Kidney epithelial cell (primary cell): ENCODE measurements around the gene MRPS25. TPM values are rescaled to one million over a fixed set of nuclear protein-coding genes. Genes with fewer than 3 reads are reported as not detected.

ENCODE experiments used
- DNase-seq: peaks from one replicate; pipeline ENCODE4 v3.0.0-alpha.2; 2010; ENCODE audit warnings: low read depth
- H3K27me3 ChIP-seq: 2 replicates; pipeline ENCODE4 v1.6.0; 2011; ENCODE audit warnings: low read length; ENCODE audit not compliant: control insufficient read depth, insufficient read depth
- H3K36me3 ChIP-seq: 2 replicates; pipeline ENCODE4 v1.5.1; 2011; ENCODE audit warnings: low read length; ENCODE audit not compliant: control insufficient read depth, insufficient read depth
- H3K4me3 ChIP-seq: 2 replicates; pipeline ENCODE4 v1.5.1; 2011; ENCODE audit warnings: low read depth, mild to moderate bottlenecking, control low read depth, low read length
- CTCF ChIP-seq: IDR thresholded peaks from 2 replicates; pipeline ENCODE4 v1.5.1; 2011; ENCODE audit warnings: mild to moderate bottlenecking, moderate library complexity, low read length, control low read depth, inconsistent platforms; ENCODE audit not compliant: insufficient read depth, poor library complexity, severe bottlenecking
- total RNA-seq: library from RNA; depleted of rRNA; stranded (reverse); fragments of >200 nt; gene quantifications from 2 replicates; pipeline ENCODE4 v1.2.3, GENCODE V29; 2015

Gene MRPS25
- total RNA-seq, 1 donor from 2014 or later = 38.4 TPM

- DNase-seq = peak; percentile 9
- no peak overlapping the region for H3K4me3 ChIP-seq
- peak; percentile 96 for TF ChIP-seq CTCF
These were observed 43.0 kb upstream of the MRPS25 start for GRCh38 chr3:15108082-15108545.

GRCh38 chr3:15107075-15107947 is 42.2 kb upstream of the MRPS25 start:
- TF ChIP-seq CTCF = no peak

More at GRCh38 chr3:15108082-15108545, 43.0 kb upstream of the MRPS25 start:
- no peaks in the 10 kb centered on the region for H3K36me3 ChIP-seq
- no peaks in the 10 kb centered on the region for H3K27me3 ChIP-seq

GRCh38 chr3:15102836-15103235 is 37.7 kb upstream of the MRPS25 start:
- H3K36me3 ChIP-seq = no peaks in the 10 kb centered on the region
- TF ChIP-seq CTCF = no peak
- no peak for DNase-seq
- H3K4me3 ChIP-seq = no peak overlapping the region
- no peaks in the 10 kb centered on the region for H3K27me3 ChIP-seq

More at GRCh38 chr3:15107075-15107947, 42.2 kb upstream of the MRPS25 start:
- Histone ChIP-seq H3K36me3 (no peaks in the 10 kb centered on the region), H3K27me3 (no peaks in the 10 kb centered on the region), H3K4me3 (no peak overlapping the region)
- DNase-seq = no peak

- no peaks in the 10 kb centered on the region for H3K27me3 ChIP-seq
- DNase-seq = no peak
These were observed 37.1 kb upstream of the MRPS25 start for GRCh38 chr3:15102256-15102655.

GRCh38 chr3:15099364-15100098 is 34.4 kb upstream of the MRPS25 start:
- Histone ChIP-seq H3K27me3 (no peaks in the 10 kb centered on the region), H3K36me3 (no peaks in the 10 kb centered on the region), H3K4me3 (peak overlapping the region; percentile 73)
- DNase-seq = no peak
- TF ChIP-seq CTCF = no peak

More at GRCh38 chr3:15102256-15102655, 37.1 kb upstream of the MRPS25 start:
- H3K4me3 ChIP-seq = no peak overlapping the region
- no peak for TF ChIP-seq CTCF
- H3K36me3 ChIP-seq = no peaks in the 10 kb centered on the region
